GM12874 (cell line): Measurements from ENCODE around the gene RBMS1.

Experiments
- TF ChIP-seq, protein P1 (sequence below): IDR thresholded peaks from 2 replicates; pipeline ENCODE4 v1.5.1; 2011; ENCODE audit warnings: low read depth, mild to moderate bottlenecking, control low read depth, low read length, moderate library complexity; ENCODE audit not compliant: insufficient read depth

The RBMS1 gene, protein sequence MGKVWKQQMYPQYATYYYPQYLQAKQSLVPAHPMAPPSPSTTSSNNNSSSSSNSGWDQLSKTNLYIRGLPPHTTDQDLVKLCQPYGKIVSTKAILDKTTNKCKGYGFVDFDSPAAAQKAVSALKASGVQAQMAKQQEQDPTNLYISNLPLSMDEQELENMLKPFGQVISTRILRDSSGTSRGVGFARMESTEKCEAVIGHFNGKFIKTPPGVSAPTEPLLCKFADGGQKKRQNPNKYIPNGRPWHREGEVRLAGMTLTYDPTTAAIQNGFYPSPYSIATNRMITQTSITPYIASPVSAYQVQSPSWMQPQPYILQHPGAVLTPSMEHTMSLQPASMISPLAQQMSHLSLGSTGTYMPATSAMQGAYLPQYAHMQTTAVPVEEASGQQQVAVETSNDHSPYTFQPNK

GRCh38 chr2:160493227-160494028 is at the start of gene RBMS1:
RBMS1 (minus strand) TSS chr2:160493807; CDS start chr2:160493363, 444 bp downstream.
- TF ChIP-seq, protein P1, sequence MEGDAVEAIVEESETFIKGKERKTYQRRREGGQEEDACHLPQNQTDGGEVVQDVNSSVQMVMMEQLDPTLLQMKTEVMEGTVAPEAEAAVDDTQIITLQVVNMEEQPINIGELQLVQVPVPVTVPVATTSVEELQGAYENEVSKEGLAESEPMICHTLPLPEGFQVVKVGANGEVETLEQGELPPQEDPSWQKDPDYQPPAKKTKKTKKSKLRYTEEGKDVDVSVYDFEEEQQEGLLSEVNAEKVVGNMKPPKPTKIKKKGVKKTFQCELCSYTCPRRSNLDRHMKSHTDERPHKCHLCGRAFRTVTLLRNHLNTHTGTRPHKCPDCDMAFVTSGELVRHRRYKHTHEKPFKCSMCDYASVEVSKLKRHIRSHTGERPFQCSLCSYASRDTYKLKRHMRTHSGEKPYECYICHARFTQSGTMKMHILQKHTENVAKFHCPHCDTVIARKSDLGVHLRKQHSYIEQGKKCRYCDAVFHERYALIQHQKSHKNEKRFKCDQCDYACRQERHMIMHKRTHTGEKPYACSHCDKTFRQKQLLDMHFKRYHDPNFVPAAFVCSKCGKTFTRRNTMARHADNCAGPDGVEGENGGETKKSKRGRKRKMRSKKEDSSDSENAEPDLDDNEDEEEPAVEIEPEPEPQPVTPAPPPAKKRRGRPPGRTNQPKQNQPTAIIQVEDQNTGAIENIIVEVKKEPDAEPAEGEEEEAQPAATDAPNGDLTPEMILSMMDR = no peak

DNA sequence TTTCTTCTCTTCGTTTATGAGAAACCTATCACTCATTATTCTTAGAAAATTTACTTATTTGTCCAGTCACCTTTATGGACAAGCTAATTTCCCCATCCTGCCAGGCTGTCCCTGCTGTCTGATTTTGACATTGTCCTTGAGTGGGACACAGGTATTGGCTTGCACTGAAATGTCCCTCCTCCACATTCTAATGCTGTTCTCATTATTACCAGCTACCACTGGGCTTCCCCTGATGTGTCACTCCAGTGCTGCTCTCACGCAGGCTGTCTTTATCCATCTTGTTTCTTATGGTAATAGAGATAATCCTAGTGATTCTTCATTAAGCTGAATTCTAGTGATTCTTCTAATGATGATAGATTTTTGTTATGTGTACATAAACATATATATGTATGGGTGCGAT is 48.1 kb upstream of the RBMS1 start:
- TF ChIP-seq, protein P1 = no peak

DNA sequence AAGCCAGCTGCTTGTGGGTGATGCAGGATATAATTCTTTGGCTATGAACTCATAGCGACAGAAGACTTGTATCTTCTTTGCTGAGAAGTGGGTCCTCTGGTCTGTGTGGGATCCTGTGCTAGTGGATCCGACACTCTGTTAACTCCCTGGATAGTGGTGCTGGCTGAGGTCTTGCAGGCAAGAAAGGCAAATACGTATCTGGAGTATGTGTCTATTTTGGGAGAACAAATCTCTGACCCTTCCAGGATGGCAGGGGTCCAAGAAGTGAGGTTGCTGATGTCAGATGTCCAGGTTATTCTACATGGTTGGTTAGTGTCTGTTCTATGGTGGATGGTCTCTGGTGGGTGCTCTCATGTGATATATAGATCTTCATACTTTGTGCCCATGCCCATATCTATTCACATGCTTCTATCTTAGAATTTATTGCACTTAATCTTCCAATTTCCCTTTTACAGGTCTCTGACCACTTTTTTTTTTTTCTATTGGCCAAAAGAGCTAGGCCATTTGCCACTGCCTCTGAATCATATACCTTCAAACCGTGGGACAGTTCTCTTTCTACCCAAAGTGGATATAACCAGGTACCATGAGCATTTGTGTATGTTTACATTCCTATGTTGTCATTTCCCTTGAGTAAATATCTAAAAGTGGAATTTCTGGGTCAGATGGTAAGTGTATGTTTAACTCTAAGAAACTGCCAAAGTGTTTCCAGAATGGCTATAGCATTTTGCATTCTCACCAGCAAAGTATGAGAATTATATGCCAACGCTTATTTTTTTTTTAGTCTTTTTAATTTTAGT is 45.1 kb upstream of the RBMS1 start:
- TF ChIP-seq, protein P1 = no peak

- TF ChIP-seq, protein P1 = no peak
Measured at GRCh38 chr2:160538115-160538514, 44.5 kb upstream of the RBMS1 start.

DNA sequence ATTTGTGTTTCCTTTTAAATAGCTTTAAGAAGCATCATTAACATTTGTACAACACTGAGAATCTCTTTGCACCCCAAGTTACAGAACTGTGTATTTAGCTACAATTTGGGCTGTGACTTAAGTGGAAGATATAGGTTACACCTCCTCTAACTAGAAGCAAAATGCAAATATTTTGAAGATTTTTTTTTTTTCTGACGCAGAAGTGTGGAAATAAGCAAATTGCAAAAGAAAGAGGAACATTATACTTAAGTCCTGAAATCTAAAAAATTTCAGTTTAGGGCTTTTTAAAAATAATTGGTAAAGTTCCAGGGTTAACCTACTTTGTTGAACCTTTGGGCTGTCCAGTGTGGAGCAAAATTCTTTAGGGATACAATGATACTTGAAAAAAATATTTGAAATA is 41.4 kb upstream of the RBMS1 start:
- TF ChIP-seq, protein P1 = no peak

DNA sequence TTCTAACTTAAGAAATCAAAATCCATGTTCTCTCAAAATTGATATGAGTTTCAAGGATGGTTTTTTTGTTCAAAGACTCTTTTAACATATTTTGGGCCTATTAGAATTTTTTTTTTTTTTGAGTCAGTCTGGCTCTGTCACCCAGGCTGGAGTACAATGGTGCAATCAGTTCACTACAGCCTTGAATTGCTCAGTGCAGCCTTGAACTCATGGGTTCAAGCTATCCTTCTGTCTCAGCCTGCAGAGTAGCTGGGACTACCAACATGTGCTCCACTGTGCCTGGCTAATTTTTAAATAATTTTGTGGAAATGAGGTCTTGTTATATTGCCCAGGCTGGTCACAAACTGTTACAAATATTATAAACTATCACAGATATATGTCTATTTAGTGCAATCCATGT is 40.6 kb upstream of the RBMS1 start:
- TF ChIP-seq, protein P1 = no peak

DNA sequence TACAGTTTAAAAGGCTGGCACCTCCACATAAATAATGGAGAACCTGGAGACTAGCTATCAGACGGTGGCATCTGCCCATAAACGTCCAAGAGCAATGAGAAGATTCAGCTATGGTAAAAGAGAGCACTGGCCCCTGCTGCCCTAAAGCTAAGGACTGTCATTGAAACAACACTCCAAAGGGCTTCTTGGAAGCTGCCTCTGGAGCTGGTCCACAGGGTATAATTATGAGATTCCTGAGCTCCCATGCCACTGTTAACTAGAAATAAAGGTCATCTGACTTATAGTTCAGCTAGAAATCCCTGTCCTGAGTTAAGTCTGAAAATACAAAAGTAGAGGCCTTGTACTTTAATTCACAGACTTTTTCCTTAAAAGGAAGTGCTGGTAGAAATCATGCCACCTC is 39.9 kb upstream of the RBMS1 start:
- TF ChIP-seq, protein P1 = no peak
